K562 (cell line): Measurements from ENCODE around the gene ALS2. TPM values are rescaled to one million over a fixed set of nuclear protein-coding genes. Genes with fewer than 3 reads are reported as not detected.

ENCODE experiments used
- BHLHE40 ChIP-seq: IDR thresholded peaks from 2 replicates; pipeline ENCODE4 v1.6.1; 2011; ENCODE audit warnings: low read length, improper control_type of control experiment
- GTF2B ChIP-seq: IDR thresholded peaks from 2 replicates; pipeline ENCODE4 v1.6.1; 2011; ENCODE audit not compliant: insufficient read length; ENCODE audit errors: extremely low read depth
- HLTF ChIP-seq: fragments of 450-650 bp; IDR thresholded peaks from 2 replicates; pipeline ENCODE4 v1.6.1; 2016
- ID3 ChIP-seq, 2 experiments: fragments of 250-450 bp in 1 of 2; fragments of 450-650 bp in 1 of 2; sonication (Bioruptor Pico) in 1 of 2; IDR thresholded peaks; 2 replicates each; pipeline versions ENCODE4 v1.6.1 to v1.8.0; 2016 to 2021; ENCODE audit warnings: mild to moderate bottlenecking in 2 of 2, moderate library complexity in 2 of 2, missing compliant biosample characterization in 1 of 2, missing genetic modification characterization in 1 of 2
- PHB2 ChIP-seq: fragments of 450-650 bp; IDR thresholded peaks from 2 replicates; pipeline ENCODE4 v1.6.1; 2017; ENCODE audit warnings: low read depth
- PRDM10 ChIP-seq: fragments of 450-650 bp; IDR thresholded peaks from 2 replicates; pipeline ENCODE4 v1.6.1; 2018; ENCODE audit not compliant: partially characterized antibody
- RBM25 ChIP-seq: fragments of 200-400 bp; formaldehyde crosslinking; IDR thresholded peaks from 2 replicates; pipeline ENCODE4 v1.6.1; 2018; ENCODE audit warnings: low read length, low read depth, moderate library complexity; ENCODE audit not compliant: severe bottlenecking
- ZBTB8A ChIP-seq: fragments of 450-650 bp; IDR thresholded peaks from 2 replicates; pipeline ENCODE4 v1.6.1; 2018; ENCODE audit warnings: mild to moderate bottlenecking, moderate library complexity; ENCODE audit not compliant: partially characterized antibody
- ZNF197 ChIP-seq: fragments of 200-800 bp; sonication (Bioruptor generic); IDR thresholded peaks from 2 replicates; pipeline ENCODE4 v1.6.1; 2016; ENCODE audit warnings: low read depth, missing genetic modification characterization, missing compliant biosample characterization
- polyA plus RNA-seq, 8 experiments: library from polyadenylated mRNA; depleted of rRNA in 4 of 8; stranded (reverse) in 5 of 8; unstranded in 3 of 8; fragments of >200 nt; fragmentation: Nextera tagmentation in 2 of 8; fragmentation: Illumina TruSeq in 1 of 8; extraction: Ambion mirVana in 2 of 8; extraction: Trizol in 1 of 8; gene quantifications; 2 replicates each; pipeline versions ENCODE4 v1.2.1 to v1.2.3, GENCODE V29; 2011 to 2014; ENCODE audit warnings: inconsistent platforms in 1 of 8, missing spikeins in 1 of 8
- total RNA-seq, 7 experiments: library from RNA; depleted of rRNA in 6 of 7; stranded (reverse); fragments of >200 nt in 6 of 7; fragmentation: Illumina TruSeq in 2 of 7; extraction: Trizol in 2 of 7; gene quantifications; 2 replicates each; pipeline versions ENCODE4 v1.2.1 to v1.2.3, GENCODE V29; 2011 to 2021; ENCODE audit warnings: low replicate concordance in 1 of 7

Gene ALS2
- total and polyA plus RNA-seq, 9 of the 15 experiments (the other 6 are each of a cell fraction or from before 2014, with no cell fraction given) = 5.2 to 17.7 (median 11.6) TPM

GRCh38 chr2:201674794-201675193, 105.9 kb downstream of the ALS2 start (continued):
- TF ChIP-seq PRDM10 = no peak
- TF ChIP-seq BHLHE40 = no peak
- TF ChIP-seq GTF2B = no peak
- no peak for TF ChIP-seq ID3 (CRISPR knock-in tag; IDR thresholded peaks at IDR 0.05)
- TF ChIP-seq ID3 (tag; IDR thresholded peaks at IDR 0.05) = no peak
- TF ChIP-seq RBM25 = no peak
- TF ChIP-seq PHB2 = no peak
- no peak for TF ChIP-seq ZNF197 (CRISPR knock-in tag)
- TF ChIP-seq ZBTB8A = no peak
- no peak for TF ChIP-seq HLTF
